ENCODE data around the gene NME4.

The NME4 gene

DNA sequence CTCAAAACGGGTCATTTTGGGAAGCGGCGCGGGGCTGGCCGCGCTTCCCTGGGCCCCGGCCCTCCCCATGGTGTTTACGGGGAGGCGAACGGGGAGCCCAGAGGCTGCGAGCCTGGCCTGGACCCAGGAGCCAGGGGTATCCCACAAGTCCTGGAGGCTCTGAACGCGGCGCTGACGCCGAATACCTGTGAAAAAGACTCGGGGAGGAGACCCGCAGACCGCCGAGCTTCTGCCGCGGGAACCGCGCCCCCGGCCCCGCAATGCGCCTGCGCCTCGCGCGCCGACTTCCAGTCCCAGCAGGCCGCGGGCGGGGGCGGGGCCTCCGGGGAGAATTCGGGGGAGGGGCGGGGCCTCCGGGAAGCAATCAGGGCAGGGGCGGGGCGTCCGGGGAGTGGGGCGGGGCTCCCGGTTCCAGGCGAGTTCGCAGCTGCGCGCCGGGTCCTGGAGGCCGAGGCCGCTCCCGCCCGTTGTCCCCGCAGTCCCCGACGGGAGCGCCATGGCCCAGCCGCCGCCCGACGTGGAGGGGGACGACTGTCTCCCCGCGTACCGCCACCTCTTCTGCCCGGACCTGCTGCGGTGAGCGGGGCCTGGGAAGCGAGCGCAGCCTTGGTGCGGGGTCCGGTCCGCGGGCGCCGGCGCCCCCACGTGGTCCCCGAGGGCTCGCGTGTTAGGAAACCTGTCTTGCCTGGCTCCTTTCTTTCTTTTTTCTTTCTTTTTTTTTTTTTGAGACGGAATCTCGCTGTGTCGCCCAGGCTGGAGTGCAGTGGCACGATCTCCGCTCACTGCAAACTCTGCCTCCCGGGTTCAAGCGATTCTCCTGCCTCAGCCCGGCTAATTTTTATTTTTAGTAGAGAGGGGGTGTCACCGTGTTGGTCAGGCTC, 4.7 kb downstream of the NME4 start, which contains the start of gene DECR2 (continued):
- TF ChIP-seq EGR2 (tag by site-specific recombination; IDR thresholded peaks at IDR 0.05; ENCODE audit: low read depth) (0 out of 2 replicates have a peak, but pooled peaks have one; percentile 6), SCRT2 (tag by site-specific recombination; IDR thresholded peaks at IDR 0.05) (no peak), ZNF132 (tag by site-specific recombination; IDR thresholded peaks at IDR 0.05; ENCODE audit: borderline replicate concordance) (no peak), YY2 (tag by site-specific recombination; IDR thresholded peaks at IDR 0.05) (peak; percentile 32), ZNF175 (tag by site-specific recombination; IDR thresholded peaks at IDR 0.05) (no peak), KLF8 (tag by site-specific recombination; IDR thresholded peaks at IDR 0.05) (peak; percentile 33), TCF7L2 (IDR thresholded peaks at IDR 0.05; ENCODE audit: borderline replicate concordance, low read depth, low read length) (no peak), ZNF560 (tag by site-specific recombination; IDR thresholded peaks at IDR 0.05; ENCODE audit: borderline replicate concordance) (no peak), ZNF292 (tag by site-specific recombination; IDR thresholded peaks at IDR 0.05; ENCODE audit: borderline replicate concordance, low read depth) (no peak), ZNF777 (tag by site-specific recombination; IDR thresholded peaks at IDR 0.05; ENCODE audit: borderline replicate concordance) (peak; percentile 96), ZIC2 (tag by site-specific recombination; IDR thresholded peaks at IDR 0.05) (peak; percentile 57), ZNF248 (tag by site-specific recombination; IDR thresholded peaks at IDR 0.05) (no peak), ZNF707 (tag by site-specific recombination; IDR thresholded peaks at IDR 0.05) (no peak), ZNF623 (tag by site-specific recombination; IDR thresholded peaks at IDR 0.05) (no peak), GLI4 (tag by site-specific recombination; IDR thresholded peaks at IDR 0.05) (no peak), ZNF776 (tag by site-specific recombination; IDR thresholded peaks at IDR 0.05; ENCODE audit: borderline replicate concordance) (no peak), ZNF660 (tag by site-specific recombination; IDR thresholded peaks at IDR 0.05) (peak; percentile 57), ZNF558 (tag by site-specific recombination; IDR thresholded peaks at IDR 0.05) (no peak), ZBTB1 (tag by site-specific recombination; IDR thresholded peaks at IDR 0.05) (peak; percentile 60; the same call in 1 of the 2 replicates), SP7 (tag by site-specific recombination; IDR thresholded peaks at IDR 0.05) (peak; percentile 57), ZNF549 (tag by site-specific recombination; IDR thresholded peaks at IDR 0.05) (no peak), ZBTB7A (tag by site-specific recombination; IDR thresholded peaks at IDR 0.05; ENCODE audit: low read depth) (peak; percentile 69; the same call in 1 of the 2 replicates)
- TF ChIP-seq, protein P1, sequence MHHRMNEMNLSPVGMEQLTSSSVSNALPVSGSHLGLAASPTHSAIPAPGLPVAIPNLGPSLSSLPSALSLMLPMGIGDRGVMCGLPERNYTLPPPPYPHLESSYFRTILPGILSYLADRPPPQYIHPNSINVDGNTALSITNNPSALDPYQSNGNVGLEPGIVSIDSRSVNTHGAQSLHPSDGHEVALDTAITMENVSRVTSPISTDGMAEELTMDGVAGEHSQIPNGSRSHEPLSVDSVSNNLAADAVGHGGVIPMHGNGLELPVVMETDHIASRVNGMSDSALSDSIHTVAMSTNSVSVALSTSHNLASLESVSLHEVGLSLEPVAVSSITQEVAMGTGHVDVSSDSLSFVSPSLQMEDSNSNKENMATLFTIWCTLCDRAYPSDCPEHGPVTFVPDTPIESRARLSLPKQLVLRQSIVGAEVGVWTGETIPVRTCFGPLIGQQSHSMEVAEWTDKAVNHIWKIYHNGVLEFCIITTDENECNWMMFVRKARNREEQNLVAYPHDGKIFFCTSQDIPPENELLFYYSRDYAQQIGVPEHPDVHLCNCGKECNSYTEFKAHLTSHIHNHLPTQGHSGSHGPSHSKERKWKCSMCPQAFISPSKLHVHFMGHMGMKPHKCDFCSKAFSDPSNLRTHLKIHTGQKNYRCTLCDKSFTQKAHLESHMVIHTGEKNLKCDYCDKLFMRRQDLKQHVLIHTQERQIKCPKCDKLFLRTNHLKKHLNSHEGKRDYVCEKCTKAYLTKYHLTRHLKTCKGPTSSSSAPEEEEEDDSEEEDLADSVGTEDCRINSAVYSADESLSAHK (tag by site-specific recombination; IDR thresholded peaks at IDR 0.05) = peak; percentile 42; the same call in 1 of the 2 replicates
- TF ChIP-seq, protein P2, sequence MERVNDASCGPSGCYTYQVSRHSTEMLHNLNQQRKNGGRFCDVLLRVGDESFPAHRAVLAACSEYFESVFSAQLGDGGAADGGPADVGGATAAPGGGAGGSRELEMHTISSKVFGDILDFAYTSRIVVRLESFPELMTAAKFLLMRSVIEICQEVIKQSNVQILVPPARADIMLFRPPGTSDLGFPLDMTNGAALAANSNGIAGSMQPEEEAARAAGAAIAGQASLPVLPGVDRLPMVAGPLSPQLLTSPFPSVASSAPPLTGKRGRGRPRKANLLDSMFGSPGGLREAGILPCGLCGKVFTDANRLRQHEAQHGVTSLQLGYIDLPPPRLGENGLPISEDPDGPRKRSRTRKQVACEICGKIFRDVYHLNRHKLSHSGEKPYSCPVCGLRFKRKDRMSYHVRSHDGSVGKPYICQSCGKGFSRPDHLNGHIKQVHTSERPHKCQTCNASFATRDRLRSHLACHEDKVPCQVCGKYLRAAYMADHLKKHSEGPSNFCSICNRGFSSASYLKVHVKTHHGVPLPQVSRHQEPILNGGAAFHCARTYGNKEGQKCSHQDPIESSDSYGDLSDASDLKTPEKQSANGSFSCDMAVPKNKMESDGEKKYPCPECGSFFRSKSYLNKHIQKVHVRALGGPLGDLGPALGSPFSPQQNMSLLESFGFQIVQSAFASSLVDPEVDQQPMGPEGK (tag by site-specific recombination; IDR thresholded peaks at IDR 0.05) = peak; percentile 71
- TF ChIP-seq, protein P3, sequence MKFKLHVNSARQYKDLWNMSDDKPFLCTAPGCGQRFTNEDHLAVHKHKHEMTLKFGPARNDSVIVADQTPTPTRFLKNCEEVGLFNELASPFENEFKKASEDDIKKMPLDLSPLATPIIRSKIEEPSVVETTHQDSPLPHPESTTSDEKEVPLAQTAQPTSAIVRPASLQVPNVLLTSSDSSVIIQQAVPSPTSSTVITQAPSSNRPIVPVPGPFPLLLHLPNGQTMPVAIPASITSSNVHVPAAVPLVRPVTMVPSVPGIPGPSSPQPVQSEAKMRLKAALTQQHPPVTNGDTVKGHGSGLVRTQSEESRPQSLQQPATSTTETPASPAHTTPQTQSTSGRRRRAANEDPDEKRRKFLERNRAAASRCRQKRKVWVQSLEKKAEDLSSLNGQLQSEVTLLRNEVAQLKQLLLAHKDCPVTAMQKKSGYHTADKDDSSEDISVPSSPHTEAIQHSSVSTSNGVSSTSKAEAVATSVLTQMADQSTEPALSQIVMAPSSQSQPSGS (tag by site-specific recombination; IDR thresholded peaks at IDR 0.05; ENCODE audit: low read depth) = no peak
- TF ChIP-seq, protein P4, sequence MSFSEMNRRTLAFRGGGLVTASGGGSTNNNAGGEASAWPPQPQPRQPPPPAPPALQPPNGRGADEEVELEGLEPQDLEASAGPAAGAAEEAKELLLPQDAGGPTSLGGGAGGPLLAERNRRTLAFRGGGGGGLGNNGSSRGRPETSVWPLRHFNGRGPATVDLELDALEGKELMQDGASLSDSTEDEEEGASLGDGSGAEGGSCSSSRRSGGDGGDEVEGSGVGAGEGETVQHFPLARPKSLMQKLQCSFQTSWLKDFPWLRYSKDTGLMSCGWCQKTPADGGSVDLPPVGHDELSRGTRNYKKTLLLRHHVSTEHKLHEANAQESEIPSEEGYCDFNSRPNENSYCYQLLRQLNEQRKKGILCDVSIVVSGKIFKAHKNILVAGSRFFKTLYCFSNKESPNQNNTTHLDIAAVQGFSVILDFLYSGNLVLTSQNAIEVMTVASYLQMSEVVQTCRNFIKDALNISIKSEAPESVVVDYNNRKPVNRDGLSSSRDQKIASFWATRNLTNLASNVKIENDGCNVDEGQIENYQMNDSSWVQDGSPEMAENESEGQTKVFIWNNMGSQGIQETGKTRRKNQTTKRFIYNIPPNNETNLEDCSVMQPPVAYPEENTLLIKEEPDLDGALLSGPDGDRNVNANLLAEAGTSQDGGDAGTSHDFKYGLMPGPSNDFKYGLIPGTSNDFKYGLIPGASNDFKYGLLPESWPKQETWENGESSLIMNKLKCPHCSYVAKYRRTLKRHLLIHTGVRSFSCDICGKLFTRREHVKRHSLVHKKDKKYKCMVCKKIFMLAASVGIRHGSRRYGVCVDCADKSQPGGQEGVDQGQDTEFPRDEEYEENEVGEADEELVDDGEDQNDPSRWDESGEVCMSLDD (tag by site-specific recombination; IDR thresholded peaks at IDR 0.05) = no peak
- TF ChIP-seq, protein P5, sequence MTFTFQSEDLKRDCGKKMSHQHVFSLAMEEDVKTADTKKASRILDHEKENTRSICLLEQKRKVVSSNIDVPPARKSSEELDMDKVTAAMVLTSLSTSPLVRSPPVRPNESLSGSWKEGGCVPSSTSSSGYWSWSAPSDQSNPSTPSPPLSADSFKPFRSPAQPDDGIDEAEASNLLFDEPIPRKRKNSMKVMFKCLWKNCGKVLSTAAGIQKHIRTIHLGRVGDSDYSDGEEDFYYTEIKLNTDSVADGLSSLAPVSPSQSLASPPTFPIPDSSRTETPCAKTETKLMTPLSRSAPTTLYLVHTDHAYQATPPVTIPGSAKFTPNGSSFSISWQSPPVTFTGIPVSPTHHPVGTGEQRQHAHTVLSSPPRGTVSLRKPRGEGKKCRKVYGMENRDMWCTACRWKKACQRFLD (tag by site-specific recombination; IDR thresholded peaks at IDR 0.05) = no peak
- TF ChIP-seq, protein P6, sequence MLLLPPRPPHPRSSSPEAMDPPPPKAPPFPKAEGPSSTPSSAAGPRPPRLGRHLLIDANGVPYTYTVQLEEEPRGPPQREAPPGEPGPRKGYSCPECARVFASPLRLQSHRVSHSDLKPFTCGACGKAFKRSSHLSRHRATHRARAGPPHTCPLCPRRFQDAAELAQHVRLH (tag by site-specific recombination; IDR thresholded peaks at IDR 0.05) = peak; percentile 77
